CD1c-positive myeloid dendritic cell (primary cell): ENCODE measurements around the gene VAMP8.
"Not testable (repeated sequence)": the region's sequence is repeated elsewhere in the genome, so short reads cannot be mapped to it uniquely, and the experiment has no call there.

ENCODE experiments used
- DNase-seq: peaks from one replicate; pipeline ENCODE4 v3.0.0-alpha.2; 2016; ENCODE audit errors: extremely low spot score

Gene VAMP8

DNA sequence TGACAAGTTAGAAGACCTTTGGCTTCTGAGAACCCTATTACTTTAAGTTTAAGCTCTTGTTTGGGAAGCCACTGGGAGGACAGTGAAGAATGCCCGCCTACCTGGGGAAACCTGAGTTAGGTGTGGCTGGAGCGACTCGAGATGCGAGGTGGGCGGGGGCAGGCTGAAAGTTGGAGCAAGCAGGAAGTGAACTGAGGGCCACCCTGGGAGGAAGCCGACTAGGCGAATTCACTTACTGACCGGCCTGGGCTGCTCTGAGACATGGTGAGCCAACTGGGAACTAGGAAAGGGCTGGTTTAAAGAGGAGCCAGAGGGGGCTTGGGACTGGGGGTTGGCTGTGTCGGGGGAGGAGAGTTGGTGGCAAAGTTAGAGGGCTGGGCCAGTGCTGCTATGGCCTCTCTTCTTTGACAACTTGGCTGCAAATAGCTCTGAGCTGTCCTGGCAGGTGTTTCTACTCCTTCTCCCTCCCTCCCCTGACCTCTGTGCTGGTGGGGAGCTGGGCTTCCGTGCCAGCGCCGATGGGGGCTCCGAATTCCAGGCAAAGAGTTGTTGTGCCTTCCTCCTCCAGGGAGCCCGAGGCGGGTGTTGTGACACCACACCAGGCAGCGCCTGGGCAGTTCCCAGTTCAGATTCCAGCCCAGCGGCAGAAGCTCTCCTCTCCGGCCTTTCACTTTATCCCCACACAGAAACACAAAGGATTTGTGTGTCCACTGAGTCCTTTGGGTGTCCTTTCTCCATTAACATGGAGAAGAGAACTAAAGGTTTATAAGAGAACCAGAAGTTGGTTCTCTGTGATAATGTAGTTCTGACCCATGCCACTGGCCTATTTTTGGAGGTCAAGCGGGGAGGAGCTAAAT is at the start of gene VAMP8:
Gene VAMP8 (plus strand): TSS at position 201 of the 857 bp plus-strand sequence. CDS start 61 bp downstream, at position 262.
- DNase-seq, result peak; percentile 70

DNA sequence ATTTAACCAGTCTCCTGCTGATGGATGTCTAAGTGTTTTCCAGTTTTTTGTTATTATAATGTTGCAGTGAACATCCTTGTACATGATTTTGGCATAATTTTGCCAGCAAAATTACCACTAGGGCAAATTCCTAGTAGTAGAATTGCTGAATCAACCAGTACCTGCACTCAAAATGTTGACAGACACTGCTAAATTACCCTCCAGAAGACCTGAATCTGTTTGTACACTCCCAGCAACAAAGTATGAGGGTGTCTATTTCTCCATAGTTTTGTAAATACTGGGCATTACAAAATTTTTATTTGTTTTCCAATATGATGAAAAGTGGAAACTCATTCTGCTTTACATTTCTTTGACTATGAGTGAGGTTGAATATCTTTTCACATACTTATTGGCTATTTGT is 49.6 kb upstream of the VAMP8 start:
- DNase-seq, result no peak

DNA sequence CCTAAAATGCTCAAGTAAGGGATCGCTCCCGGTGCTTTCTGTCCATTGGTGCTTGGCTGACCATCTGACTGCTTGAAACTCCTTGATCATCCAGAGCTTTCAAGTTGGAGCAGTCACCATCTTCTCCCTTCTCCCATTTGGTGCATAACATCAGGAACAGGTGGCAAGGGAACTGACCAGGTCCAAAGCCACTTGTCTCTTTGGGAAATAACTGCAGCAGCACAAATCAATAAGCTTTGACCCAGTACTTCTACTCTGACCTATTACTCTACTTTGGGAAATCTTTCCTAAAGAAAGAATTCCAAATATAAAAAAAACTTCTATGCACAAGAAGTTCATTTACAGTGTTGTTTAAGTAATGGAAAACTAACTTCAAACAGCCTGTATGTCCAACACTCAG is 49.0 kb upstream of the VAMP8 start:
- DNase-seq, result no peak

DNA sequence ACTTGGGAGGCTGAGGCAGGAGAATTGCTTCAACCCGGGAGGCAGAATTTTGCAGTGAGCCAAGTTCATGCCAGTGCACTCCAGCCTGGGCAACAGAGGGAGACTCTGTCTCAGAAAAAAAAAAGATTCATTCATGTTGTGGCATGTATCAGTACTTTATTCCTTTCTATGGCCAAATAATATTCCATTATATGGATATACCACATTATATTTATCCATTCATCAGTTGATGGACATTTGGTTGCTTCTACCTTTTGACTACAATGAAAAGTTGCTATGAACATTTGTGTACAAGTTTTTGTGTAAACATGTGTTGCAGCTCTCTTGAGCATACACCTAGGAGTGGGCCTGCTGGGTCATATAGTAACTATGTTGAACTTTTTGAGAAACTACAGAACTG is 47.6 kb upstream of the VAMP8 start:
- no peak for DNase-seq

DNA sequence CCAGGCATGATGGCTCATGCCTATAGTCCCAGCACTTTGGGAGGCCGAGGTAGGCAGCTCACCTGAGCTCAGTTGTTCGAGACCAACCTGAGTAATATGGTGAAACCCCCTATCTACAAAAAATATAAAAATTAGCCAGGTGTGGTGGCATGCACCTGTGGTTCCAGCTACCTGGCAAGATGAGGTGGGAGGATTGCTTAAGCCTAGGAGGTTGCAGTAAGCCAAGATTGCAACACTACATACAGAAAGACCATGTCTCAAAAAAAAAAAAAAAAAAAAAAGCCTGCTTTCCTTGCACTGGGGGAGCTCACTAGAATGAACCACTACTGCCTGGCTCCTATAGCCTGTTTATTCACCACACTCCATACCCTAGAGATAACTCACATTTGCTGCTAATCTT is 45.8 kb upstream of the VAMP8 start:
- DNase-seq, result no peak

DNA sequence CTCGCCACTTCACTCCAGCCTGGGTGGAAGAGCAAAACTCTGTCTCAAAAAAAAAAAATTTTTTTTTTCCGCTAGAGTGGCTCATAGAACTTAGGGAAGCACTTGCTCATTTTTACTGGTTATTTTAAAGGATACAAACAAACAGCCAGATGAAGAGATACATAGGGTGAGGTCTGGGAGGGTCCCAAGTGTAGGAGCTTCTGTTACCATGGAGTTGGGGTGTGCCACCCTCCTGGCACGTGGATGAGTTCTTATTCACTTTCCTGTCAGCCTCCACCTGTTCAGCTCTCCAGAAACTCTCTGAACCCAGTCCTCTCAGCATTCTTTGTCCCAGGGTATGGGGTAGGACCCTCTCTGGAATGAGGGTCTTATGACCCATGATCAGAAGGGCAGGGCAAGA is 43.3 kb upstream of the VAMP8 start:
- DNase-seq, result no peak

DNA sequence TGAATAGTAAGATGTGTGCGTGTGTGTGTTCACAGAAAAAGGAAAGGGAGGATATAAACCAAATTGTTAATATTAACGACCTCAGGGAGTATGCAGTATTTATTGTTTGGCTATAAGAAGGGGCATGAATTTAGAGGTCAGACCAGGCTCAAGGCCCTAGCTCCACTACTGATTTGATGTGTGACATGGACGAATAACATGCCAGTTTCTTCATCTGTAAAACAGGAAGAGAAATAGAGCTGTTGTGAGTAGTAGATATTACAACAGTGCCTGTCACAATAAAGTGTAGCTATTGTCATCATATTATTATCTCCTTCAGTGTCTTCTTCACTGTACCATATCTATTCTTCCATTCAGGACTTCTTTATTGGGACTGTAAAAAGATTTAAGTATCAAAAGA is 42.5 kb upstream of the VAMP8 start:
- peak; percentile 65 for DNase-seq

DNA sequence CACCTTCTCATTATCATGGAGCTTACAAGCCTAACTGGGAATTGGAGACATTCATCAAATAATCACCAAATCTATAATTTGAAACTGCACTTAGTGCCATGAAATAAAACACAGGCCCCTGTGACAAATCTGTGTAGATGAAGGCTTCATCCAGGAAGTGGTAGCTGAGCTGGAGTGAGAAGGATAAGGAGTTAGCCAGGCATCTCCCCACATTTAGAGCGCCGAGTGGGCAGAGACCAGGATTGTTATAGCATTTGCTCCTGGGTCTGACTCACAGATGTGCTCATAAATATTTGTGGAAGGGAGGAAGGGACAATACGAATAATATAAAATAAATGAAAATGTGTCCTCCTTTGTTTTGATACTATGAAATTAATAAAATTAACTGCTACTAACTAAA is 40.9 kb upstream of the VAMP8 start:
- no peak for DNase-seq

DNA sequence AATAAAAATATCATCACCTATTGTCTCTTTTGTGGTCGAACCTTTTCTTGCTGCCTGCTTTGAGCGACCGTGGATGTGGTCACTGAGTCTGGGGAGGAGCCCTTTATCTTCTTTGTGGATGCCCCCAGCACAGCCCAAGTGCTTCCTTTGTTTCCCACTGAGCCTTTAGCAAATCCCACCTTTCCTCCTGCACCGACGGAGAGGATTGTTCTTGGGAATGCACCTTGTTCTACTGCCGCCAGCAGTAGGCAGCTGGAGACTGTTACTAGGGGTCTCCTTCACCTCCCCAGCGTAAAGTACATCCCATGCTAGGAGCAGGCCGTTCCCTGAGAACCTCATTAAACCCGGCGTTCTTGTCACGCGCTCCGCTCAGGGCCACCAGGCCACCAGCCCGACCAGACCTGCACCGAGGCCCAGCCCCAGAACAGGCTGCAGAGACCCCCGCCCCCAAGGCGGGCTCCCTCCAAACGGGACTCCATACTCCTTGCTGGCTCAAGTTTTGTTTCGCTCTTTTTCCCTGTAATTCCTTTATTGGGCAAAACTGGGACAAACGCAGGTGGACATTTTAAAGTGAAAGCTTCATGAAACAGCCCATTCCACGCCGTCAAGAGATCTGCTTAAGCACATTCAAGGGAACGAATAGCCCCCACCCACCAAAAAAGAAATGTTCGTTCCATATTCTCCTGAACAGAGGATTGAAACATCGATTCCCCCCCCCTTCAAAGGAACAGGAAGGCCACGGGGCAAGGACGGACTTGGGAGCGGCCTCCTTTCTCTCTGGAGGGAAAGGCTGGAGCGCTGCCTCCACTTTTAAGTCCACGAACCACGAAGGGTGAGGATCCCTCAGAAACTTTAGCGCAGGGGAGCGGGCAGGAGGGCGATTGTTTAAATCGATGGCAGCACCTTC is 39.5 kb upstream of the VAMP8 start:
- DNase-seq, result no peak

DNA sequence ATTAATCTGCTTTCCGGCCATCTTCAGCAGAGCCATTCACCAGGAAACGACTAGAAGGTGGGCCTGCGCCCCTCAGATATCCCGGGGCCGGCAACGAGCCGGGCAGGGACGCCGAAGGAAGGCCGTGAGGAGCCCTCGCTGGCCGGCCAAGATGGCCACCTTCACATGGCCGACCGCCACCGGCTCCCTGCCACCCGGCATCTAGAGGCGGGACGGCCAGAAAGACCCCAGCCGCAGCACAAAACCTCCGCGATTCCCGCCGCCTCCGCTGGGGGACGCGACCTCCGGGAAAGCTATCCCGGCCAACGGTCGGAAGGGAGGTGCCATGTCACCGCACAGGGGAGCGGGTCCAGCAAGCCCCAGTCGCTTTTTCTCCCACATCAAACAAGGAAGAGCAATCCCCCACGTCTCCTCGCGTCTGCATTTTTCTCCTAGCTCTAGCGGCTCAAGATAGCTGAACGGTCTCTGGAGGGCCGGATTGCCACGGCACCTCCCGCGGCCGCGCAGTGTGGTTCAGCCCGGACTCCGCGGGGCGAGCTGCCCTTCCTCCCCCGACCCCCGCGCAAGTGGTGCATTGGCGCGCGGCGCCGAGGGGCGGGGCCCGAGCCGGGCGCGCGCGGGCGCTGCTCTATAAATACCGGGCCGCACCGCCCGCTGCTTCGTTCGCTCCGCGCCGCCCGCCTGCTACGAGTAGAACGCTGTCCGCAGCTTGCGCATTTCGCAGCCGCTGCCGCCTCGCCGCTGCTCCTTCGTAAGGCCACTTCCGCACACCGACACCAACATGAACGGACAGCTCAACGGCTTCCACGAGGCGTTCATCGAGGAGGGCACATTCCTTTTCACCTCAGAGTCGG is 38.7 kb upstream of the VAMP8 start, which contains the start of gene MAT2A:
Gene MAT2A (plus strand): TSS at position 662 of the 854 bp plus-strand sequence. CDS start 120 bp downstream, at position 782.
- DNase-seq, result peak; percentile 96

DNA sequence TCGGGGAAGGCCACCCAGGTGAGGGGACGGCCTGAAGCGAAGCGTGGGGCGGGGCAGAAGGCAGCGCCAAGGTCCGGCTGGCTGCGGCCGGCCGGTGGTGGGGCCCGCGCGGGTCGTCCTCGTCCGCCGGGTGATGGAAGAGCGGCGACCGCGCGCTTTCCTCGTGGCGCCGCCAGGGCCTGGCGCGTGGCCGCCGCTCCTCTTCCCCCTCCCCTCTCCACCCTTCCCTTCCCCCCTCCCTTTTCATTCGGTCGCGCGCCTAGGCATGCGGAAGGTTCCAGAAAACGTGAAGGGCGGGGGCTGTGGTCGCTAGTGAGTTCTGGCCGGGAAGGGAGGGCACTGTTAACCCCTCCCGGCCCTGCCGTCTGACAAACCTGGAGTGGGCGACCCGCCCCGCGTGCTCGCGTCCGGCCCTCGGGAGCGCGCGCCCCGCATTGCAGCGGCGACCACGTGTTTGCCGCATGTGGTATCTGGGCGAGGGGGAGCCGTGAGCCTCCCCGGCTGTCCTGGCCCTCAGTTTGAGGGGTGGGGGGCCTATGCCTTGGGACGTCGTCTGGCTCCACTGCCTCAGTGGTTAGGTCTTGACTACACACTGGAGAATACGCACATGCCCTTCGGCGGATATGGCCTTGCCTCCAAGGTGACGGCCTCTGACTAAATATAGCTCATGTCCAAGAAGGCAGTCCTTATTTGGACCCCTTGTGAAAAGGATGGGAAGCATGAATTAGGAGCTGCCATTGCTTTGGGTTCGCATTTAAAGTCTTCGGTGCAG is 37.8 kb upstream of the VAMP8 start:
- peak; percentile 82 for DNase-seq

DNA sequence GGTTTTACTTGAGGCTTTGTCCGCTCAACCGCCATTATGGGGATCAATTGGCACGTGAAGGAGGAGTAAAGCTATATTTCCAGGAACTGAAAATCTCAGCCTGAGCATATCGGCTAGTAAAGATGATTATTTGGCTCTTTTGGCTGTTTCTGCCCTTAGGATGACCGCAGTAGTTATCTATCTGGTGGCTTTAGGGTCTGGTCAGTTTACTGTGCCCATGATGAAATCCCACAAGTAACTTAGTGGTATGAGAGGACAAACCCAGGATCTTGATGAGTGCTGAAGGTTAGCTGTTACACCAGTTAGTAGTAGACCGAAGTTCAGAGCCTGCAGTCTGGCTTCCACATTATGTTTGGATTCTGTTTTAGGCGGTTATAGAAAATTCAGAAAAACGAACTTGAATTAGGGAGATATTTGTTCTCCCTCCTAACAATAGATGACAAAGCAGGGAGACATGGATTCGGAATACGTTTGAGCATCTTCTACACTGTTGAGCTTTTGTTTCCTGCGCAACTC is 37.2 kb upstream of the VAMP8 start:
- DNase-seq, result peak; percentile 58

DNA sequence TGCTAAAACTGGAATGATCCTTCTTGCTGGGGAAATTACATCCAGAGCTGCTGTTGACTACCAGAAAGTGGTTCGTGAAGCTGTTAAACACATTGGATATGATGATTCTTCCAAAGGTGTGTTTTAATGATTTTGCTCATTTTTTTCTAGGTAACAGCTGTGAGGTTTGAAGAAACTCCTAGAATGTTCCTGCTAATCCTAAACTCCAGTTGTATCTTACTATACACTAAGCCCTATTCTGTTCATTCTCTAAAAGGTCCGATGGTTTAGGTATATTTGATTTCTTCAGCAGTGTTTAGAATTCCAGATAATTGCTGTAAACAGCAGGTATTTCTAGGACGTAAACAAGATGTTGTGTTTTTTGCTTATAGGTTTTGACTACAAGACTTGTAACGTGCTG is 36.1 kb upstream of the VAMP8 start:
- DNase-seq, result no peak

DNA sequence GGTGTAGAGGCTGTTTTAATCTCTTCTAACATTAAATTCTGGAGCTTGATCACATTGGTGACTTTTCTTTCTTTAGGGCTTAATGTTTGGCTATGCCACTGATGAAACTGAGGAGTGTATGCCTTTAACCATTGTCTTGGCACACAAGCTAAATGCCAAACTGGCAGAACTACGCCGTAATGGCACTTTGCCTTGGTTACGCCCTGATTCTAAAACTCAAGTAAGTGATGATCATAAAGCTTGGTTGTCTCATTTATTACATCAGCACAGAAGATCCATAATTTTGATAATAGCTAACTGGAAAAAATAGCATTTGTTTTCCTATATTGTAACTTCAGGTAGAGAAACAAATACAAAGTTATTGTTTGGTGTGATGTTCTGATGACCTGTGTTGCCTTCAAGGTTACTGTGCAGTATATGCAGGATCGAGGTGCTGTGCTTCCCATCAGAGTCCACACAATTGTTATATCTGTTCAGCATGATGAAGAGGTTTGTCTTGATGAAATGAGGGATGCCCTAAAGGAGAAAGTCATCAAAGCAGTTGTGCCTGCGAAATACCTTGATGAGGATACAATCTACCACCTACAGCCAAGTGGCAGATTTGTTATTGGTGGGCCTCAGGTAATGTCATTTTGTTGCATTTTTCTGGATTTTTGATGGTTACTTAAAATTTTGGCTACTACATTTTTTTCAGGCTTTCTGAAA is 35.5 kb upstream of the VAMP8 start:
- DNase-seq, result no peak

DNA sequence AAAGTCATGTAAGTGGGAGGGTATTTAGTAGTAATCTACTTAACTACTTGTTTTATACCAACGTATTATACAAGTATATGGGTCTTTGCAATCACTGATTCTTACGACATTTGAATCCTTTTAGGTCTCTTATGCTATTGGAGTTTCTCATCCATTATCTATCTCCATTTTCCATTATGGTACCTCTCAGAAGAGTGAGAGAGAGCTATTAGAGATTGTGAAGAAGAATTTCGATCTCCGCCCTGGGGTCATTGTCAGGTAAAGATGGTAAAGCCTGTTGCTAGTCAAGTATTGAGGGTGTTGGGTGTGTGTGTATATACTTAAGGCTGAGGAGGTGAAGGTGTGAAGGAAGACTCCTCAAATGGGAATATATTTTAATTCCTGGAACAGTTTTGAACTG is 34.6 kb upstream of the VAMP8 start:
- DNase-seq, result no peak

DNA sequence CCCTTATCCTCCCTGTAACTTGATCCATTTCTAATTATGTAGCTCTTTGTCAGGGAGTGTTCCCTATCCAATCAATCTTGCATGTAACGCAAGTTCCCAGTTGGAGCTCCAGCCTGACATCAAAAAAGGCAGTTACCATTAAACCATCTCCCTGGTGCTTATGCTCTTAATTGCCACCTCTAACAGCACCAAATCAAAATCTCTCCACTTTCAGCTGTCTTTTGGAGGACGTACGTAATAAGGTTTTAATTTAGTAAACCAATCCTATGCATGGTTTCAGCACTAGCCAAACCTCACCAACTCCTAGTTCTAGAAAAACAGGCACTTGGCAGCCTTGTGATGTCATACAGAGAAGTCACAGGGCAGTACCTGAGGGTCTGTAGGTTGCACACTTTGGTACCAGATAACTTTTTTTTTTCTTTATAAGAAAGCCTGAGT is 33.1 kb upstream of the VAMP8 start:
- not testable (repeated sequence) for DNase-seq

DNA sequence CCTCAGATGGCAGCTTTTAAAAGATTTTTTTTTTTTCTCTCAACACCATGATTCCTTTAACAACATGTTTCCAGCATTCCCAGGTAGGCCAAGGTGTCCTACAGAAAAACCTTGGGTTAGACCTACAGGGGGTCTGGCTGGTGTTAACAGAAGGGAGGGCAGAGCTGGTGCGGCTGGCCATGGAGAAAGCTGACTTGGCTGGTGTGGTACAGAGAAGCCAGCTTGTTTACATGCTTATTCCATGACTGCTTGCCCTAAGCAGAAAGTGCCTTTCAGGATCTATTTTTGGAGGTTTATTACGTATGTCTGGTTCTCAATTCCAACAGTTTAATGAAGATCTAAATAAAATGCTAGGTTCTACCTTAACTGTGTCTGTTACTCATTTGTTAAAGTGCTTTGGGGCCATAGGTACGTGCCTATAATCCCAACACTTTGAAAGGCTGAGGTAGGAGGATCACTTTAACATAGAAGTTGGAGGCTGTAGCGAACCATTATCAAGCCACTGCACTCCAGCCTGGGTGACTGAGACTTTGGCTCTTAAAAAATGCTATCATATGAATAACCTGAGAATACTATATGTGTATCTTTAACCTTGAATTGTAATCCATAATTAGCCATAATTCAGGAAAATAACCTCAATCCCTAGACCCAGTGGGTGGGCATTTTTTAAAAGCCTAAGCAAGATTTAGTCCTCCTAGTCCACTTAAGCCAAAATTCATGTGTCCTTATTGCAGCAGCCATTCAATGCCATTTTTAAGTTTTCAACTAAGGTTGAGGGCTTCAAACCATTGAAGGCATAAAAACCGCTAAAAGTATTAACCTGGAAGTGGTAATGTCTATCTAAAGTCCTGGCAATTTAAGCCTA is 32.2 kb upstream of the VAMP8 start:
- not testable (repeated sequence) for DNase-seq

DNA sequence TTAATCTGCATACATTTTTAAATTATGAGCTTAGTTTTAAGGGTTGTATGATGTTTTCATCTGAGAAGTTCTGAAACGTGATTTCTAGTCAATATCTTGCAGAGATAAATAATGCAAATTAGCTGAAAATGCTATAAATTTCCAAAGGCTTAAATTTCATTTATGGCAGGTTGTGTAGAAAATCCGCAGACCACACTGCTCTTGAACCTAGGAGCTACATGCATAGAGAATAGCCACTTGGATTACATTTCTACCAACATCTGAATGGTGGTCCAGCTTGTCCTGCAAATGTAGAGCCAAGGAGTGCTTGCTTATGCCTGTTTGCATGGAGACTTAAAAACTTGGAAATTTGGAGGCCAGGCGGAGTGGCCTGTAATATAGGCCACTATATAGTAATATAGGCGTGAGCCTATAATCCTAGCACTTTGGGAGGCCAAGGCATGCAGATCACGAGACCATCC is 31.6 kb upstream of the VAMP8 start:
- no peak for DNase-seq
